ENCODE measurements around the gene NDUFA5.
"Not testable (repeated sequence)": the region's sequence is repeated elsewhere in the genome, so short reads cannot be mapped to it uniquely, and the experiment has no call there.

GRCh38 chr7:123526533-123526932, 31.1 kb downstream of the NDUFA5 start:
- not testable (repeated sequence) for TF ChIP-seq CTCF (IDR thresholded peaks at IDR 0.05); ZFX (IDR thresholded peaks at IDR 0.05; ENCODE audit: borderline replicate concordance)
